ENCODE data around the gene GPX2.

Gene GPX2

DNA sequence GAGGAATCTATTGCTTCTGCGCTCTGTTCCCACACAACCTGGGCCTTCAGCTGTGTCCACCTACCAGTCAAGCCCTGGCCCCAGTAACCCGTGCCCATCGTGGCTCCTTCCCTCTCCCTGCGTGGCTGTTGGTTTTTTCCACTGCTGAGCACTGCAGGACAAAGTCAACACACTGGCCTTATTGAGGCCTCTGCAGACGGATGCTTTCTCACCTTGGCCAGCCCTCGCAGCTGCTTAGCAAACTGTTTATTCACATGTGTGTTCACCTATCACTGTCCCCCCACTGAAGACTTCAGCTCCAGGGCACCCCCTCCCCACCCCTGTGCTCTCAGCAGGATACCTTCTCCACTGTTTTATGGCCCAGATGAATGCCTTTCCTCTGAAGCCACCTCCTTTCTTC, 12.8 kb upstream of the GPX2 start:
- TF ChIP-seq, protein P1, sequence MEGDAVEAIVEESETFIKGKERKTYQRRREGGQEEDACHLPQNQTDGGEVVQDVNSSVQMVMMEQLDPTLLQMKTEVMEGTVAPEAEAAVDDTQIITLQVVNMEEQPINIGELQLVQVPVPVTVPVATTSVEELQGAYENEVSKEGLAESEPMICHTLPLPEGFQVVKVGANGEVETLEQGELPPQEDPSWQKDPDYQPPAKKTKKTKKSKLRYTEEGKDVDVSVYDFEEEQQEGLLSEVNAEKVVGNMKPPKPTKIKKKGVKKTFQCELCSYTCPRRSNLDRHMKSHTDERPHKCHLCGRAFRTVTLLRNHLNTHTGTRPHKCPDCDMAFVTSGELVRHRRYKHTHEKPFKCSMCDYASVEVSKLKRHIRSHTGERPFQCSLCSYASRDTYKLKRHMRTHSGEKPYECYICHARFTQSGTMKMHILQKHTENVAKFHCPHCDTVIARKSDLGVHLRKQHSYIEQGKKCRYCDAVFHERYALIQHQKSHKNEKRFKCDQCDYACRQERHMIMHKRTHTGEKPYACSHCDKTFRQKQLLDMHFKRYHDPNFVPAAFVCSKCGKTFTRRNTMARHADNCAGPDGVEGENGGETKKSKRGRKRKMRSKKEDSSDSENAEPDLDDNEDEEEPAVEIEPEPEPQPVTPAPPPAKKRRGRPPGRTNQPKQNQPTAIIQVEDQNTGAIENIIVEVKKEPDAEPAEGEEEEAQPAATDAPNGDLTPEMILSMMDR (IDR thresholded peaks at IDR 0.05; ENCODE audit: insufficient read depth, low read length): no peak
- no peak for TF ChIP-seq POLR2AphosphoS5 (IDR thresholded peaks at IDR 0.05; ENCODE audit: low read depth)
- TF ChIP-seq, protein P2, sequence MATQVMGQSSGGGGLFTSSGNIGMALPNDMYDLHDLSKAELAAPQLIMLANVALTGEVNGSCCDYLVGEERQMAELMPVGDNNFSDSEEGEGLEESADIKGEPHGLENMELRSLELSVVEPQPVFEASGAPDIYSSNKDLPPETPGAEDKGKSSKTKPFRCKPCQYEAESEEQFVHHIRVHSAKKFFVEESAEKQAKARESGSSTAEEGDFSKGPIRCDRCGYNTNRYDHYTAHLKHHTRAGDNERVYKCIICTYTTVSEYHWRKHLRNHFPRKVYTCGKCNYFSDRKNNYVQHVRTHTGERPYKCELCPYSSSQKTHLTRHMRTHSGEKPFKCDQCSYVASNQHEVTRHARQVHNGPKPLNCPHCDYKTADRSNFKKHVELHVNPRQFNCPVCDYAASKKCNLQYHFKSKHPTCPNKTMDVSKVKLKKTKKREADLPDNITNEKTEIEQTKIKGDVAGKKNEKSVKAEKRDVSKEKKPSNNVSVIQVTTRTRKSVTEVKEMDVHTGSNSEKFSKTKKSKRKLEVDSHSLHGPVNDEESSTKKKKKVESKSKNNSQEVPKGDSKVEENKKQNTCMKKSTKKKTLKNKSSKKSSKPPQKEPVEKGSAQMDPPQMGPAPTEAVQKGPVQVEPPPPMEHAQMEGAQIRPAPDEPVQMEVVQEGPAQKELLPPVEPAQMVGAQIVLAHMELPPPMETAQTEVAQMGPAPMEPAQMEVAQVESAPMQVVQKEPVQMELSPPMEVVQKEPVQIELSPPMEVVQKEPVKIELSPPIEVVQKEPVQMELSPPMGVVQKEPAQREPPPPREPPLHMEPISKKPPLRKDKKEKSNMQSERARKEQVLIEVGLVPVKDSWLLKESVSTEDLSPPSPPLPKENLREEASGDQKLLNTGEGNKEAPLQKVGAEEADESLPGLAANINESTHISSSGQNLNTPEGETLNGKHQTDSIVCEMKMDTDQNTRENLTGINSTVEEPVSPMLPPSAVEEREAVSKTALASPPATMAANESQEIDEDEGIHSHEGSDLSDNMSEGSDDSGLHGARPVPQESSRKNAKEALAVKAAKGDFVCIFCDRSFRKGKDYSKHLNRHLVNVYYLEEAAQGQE (IDR thresholded peaks at IDR 0.05; ENCODE audit: insufficient replicate concordance, low read depth): no peak
- no peak overlapping the region for H3K27ac ChIP-seq (replicated peaks)
- H3K27me3 ChIP-seq (ENCODE audit: insufficient read depth, poor library complexity, severe bottlenecking): no peaks in the 10 kb centered on the region
- no peak overlapping the region for H3K4me3 ChIP-seq (replicated peaks; ENCODE audit: insufficient read depth, low read length)
- no peak for DNase-seq (ENCODE audit: low read depth in 1 of 2, low spot score in 1 of 2)

DNA sequence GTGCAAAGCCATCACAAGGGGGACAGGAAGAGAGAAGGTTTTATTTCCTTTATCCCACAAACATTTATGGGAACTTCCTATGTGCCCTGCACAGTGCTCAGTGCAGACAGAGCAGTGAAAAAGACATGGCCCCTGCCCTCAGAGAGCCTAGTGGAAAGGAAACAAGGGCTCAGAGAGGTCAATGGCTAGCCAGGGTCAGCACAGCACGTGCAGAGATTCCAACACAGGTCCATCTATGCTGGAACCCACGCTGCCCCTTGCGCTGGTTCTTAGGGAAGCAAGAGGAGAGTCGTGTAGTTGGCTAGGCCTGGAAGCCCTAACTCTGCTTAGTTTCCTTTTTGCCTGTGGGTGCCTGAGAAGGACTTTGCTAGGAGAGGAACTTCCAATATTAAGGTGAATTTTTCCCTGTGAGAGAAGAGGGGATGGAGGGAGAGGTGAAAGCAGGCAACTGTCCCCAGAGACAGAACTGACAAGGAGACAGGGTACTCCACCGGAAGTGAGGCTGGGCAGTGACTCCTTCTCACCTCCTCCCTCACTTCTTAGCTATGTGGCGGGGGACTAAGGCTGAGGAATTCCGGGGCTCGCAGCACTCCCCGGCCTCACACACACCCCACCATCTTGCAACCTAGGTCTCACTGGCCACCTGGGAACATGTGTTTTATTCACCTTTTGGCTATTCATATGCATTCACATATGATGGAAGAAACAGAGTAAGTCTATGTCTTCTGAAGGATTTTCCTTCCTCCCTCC, 12.1 kb upstream of the GPX2 start:
- TF ChIP-seq, protein P2 (IDR thresholded peaks at IDR 0.05; ENCODE audit: insufficient replicate concordance, low read depth): no peak
- no peak for TF ChIP-seq SPI1 (IDR thresholded peaks at IDR 0.05; ENCODE audit: borderline replicate concordance, low read depth)
- TF ChIP-seq, protein P1 (IDR thresholded peaks at IDR 0.05; ENCODE audit: insufficient read depth, low read length): no peak
- no peak for TF ChIP-seq GABPA (IDR thresholded peaks at IDR 0.05; ENCODE audit: low read depth)
- H3K27ac ChIP-seq (replicated peaks): no peak overlapping the region
- H3K27me3 ChIP-seq (ENCODE audit: insufficient read depth, poor library complexity, severe bottlenecking): no peaks in the 10 kb centered on the region
- no peak for DNase-seq (ENCODE audit: low read depth in 1 of 2, low spot score in 1 of 2)
- H3K4me3 ChIP-seq (replicated peaks; ENCODE audit: insufficient read depth, low read length): no peak overlapping the region

DNA sequence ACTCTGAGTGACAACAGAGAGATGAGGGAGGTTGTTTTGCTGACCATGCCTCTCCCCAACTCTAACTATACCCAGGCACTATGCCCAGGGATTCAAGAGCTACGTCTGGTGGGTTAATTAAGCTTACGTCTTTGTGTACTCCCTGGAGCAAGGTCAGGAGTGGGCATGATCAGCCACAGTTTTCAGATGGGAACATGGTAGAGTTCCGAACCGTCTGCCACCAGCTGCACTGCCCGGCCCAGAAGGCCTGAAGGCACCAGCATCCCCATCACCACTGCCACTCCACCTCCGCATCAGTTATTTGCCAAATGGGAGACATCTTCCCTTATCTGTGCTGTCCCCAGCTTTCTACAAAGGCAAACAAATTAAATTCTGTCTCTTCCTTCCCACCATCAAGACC, 11.1 kb upstream of the GPX2 start:
- TF ChIP-seq, protein P1 (IDR thresholded peaks at IDR 0.05; ENCODE audit: insufficient read depth, low read length): no peak
- no peak for TF ChIP-seq GABPA (IDR thresholded peaks at IDR 0.05; ENCODE audit: low read depth)
- TF ChIP-seq, protein P2 (IDR thresholded peaks at IDR 0.05; ENCODE audit: insufficient replicate concordance, low read depth): no peak
- TF ChIP-seq SPI1 (IDR thresholded peaks at IDR 0.05; ENCODE audit: borderline replicate concordance, low read depth): no peak
- TF ChIP-seq POLR2AphosphoS5 (IDR thresholded peaks at IDR 0.05; ENCODE audit: low read depth): no peak
- no peaks in the 10 kb centered on the region for H3K27me3 ChIP-seq (ENCODE audit: insufficient read depth, poor library complexity, severe bottlenecking)

More for the DNA sequence above, 11.1 kb upstream of the GPX2 start:
- no peak for DNase-seq (ENCODE audit: low read depth in 1 of 2, low spot score in 1 of 2)
- H3K4me3 ChIP-seq (replicated peaks; ENCODE audit: insufficient read depth, low read length): no peak overlapping the region
- H3K27ac ChIP-seq (replicated peaks): no peak overlapping the region

All from HL-60 (cell line).